GM12878 (cell line): ENCODE results near the gene ANKRD55. TPM values are rescaled to one million over a fixed set of nuclear protein-coding genes. Genes with fewer than 3 reads are reported as not detected.
A peak's percentile ranks its signal among the peaks of the same experiment; 100 is the strongest.

Experiments
- BRCA1 ChIP-seq: IDR thresholded peaks from 2 replicates; pipeline ENCODE4 v1.6.1; 2011; ENCODE audit warnings: low read depth, low read length, improper control_type of control experiment
- EED ChIP-seq: sonication (generic); IDR thresholded peaks from 2 replicates; pipeline ENCODE4 v1.6.1; 2016; ENCODE audit warnings: antibody characterized with exemption, low read depth
- HCFC1 ChIP-seq: fragments of 150-350 bp; IDR thresholded peaks from 2 replicates; pipeline ENCODE4 v1.6.1; 2014; ENCODE audit warnings: low read length
- JUND ChIP-seq: IDR thresholded peaks from 2 replicates; pipeline ENCODE4 v1.6.1; 2012; ENCODE audit warnings: low read depth, mild to moderate bottlenecking, low read length, improper control_type of control experiment, moderate library complexity
- MTA2 ChIP-seq: fragments of 450-650 bp; IDR thresholded peaks from 2 replicates; pipeline ENCODE4 v1.6.1; 2016; ENCODE audit warnings: low read depth, mild to moderate bottlenecking, moderate library complexity
- MYB ChIP-seq: fragments of 150-350 bp; IDR thresholded peaks from 2 replicates; pipeline ENCODE4 v1.6.1; 2014; ENCODE audit warnings: mild to moderate bottlenecking, low read depth, low read length, borderline replicate concordance
- NFXL1 ChIP-seq: fragments of 450-650 bp; IDR thresholded peaks from 2 replicates; pipeline ENCODE4 v1.6.1; 2017; ENCODE audit warnings: antibody characterized with exemption, mild to moderate bottlenecking, borderline replicate concordance
- NR2C1 ChIP-seq: fragments of 450-650 bp; IDR thresholded peaks from 2 replicates; pipeline ENCODE4 v1.6.1; 2017; ENCODE audit warnings: antibody characterized with exemption, mild to moderate bottlenecking, moderate library complexity
- PAX8 ChIP-seq: fragments of 450-650 bp; IDR thresholded peaks from 2 replicates; pipeline ENCODE4 v1.6.1; 2017; ENCODE audit warnings: mild to moderate bottlenecking, moderate library complexity
- RFX5 ChIP-seq: IDR thresholded peaks from 2 replicates; pipeline ENCODE4 v1.6.1; 2011; ENCODE audit warnings: low read depth, low read length, improper control_type of control experiment
- SKIL ChIP-seq: fragments of 450-650 bp; IDR thresholded peaks from 2 replicates; pipeline ENCODE4 v1.6.1; 2017; ENCODE audit warnings: mild to moderate bottlenecking, low read depth, inconsistent platforms; ENCODE audit not compliant: poor library complexity, severe bottlenecking
- TARDBP ChIP-seq: IDR thresholded peaks from 2 replicates; pipeline ENCODE4 v1.6.1; 2016; ENCODE audit warnings: borderline replicate concordance
- TBL1XR1 ChIP-seq: IDR thresholded peaks from 2 replicates; pipeline ENCODE4 v1.6.1; 2012; ENCODE audit warnings: low read depth, low read length, improper control_type of control experiment
- USF2 ChIP-seq: IDR thresholded peaks from 2 replicates; pipeline ENCODE4 v1.6.1; 2011; ENCODE audit warnings: low read depth, low read length, improper control_type of control experiment, borderline replicate concordance
- ZBED1 ChIP-seq: IDR thresholded peaks from 2 replicates; pipeline ENCODE4 v1.6.1; 2016; ENCODE audit warnings: borderline replicate concordance
- polyA plus RNA-seq, 11 experiments: library from polyadenylated mRNA; depleted of rRNA in 4 of 11; unstranded in 6 of 11; stranded (reverse) in 5 of 11; fragments of >200 nt; fragmentation: Nextera tagmentation in 4 of 11; fragmentation: Illumina TruSeq in 1 of 11; extraction: Ambion mirVana in 4 of 11; extraction: Trizol in 1 of 11; gene quantifications; 1 replicate in 1 of 11; 2 replicates in 10 of 11; pipeline versions ENCODE4 v1.2.1 to v1.2.3, GENCODE V29; 2011 to 2016; ENCODE audit warnings: inconsistent platforms in 2 of 11, missing spikeins in 2 of 11, low read depth in 1 of 11
- total RNA-seq, 4 experiments: library from RNA; depleted of rRNA in 3 of 4; stranded (reverse); fragments of >200 nt in 3 of 4; fragmentation: Illumina TruSeq in 1 of 4; extraction: Trizol in 1 of 4; gene quantifications; 2 replicates each; pipeline versions ENCODE4 v1.2.1 to v1.2.3, GENCODE V29; 2013 to 2021
- TF ChIP-seq, protein P1 (sequence below): fragments of 450-650 bp; IDR thresholded peaks from 2 replicates; pipeline ENCODE4 v1.6.1; 2017; ENCODE audit warnings: mild to moderate bottlenecking
- TF ChIP-seq, protein P2 (sequence below): fragments of 450-650 bp; formaldehyde crosslinking; IDR thresholded peaks from 2 replicates; pipeline ENCODE4 v1.4.0; 2020; ENCODE audit warnings: mild to moderate bottlenecking, moderate library complexity

Gene ANKRD55
- total and polyA plus RNA-seq, 10 of the 15 experiments (the other 5 are each of a cell fraction or from before 2014, with no cell fraction given): 0.04 TPM; not detected in 9

DNA sequence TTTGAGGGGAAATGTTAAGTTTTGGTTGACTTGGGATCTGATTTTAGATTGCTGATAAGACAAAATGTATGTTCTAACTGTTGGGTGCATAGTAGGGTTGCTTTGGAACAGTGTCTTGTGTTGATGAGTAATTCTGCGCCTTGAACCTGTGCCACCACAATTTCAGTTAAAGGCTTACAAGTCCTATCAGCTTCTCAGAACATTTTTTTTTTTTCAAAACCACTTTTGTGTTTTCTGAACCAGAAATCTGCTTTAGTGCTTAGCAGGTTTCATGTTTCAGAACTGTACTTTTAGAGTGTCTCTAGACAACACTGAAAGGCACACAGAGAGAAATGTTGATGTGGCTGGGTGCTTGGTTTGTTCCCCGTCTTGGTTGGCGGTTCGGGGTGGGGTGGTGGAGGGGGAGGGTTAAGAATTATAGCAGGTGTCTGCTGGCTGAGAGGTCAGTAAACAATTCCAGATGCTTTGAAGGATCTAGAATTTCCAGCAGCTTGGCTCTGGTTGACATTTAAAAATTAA lies 84.6 kb downstream of the ANKRD55 start (continued):
- TF ChIP-seq NR2C1: peak; percentile 7; the same call in 1 of the 2 replicates
- peak; percentile 83; the same call in 1 of the 2 replicates for TF ChIP-seq TBL1XR1
- peak; percentile 85 for TF ChIP-seq MYB
- TF ChIP-seq JUND: peak; percentile 71; the same call in 1 of the 2 replicates
- no peak for TF ChIP-seq TARDBP
- TF ChIP-seq USF2: no peak
- no peak for TF ChIP-seq PAX8
- TF ChIP-seq ZBED1: no peak
- TF ChIP-seq RFX5: no peak
- no peak for TF ChIP-seq EED
- TF ChIP-seq MTA2: peak; percentile 90
- TF ChIP-seq HCFC1: no peak
- no peak for TF ChIP-seq NFXL1
- TF ChIP-seq, protein P1, sequence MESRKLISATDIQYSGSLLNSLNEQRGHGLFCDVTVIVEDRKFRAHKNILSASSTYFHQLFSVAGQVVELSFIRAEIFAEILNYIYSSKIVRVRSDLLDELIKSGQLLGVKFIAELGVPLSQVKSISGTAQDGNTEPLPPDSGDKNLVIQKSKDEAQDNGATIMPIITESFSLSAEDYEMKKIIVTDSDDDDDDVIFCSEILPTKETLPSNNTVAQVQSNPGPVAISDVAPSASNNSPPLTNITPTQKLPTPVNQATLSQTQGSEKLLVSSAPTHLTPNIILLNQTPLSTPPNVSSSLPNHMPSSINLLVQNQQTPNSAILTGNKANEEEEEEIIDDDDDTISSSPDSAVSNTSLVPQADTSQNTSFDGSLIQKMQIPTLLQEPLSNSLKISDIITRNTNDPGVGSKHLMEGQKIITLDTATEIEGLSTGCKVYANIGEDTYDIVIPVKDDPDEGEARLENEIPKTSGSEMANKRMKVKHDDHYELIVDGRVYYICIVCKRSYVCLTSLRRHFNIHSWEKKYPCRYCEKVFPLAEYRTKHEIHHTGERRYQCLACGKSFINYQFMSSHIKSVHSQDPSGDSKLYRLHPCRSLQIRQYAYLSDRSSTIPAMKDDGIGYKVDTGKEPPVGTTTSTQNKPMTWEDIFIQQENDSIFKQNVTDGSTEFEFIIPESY: no peak
- TF ChIP-seq, protein P2, sequence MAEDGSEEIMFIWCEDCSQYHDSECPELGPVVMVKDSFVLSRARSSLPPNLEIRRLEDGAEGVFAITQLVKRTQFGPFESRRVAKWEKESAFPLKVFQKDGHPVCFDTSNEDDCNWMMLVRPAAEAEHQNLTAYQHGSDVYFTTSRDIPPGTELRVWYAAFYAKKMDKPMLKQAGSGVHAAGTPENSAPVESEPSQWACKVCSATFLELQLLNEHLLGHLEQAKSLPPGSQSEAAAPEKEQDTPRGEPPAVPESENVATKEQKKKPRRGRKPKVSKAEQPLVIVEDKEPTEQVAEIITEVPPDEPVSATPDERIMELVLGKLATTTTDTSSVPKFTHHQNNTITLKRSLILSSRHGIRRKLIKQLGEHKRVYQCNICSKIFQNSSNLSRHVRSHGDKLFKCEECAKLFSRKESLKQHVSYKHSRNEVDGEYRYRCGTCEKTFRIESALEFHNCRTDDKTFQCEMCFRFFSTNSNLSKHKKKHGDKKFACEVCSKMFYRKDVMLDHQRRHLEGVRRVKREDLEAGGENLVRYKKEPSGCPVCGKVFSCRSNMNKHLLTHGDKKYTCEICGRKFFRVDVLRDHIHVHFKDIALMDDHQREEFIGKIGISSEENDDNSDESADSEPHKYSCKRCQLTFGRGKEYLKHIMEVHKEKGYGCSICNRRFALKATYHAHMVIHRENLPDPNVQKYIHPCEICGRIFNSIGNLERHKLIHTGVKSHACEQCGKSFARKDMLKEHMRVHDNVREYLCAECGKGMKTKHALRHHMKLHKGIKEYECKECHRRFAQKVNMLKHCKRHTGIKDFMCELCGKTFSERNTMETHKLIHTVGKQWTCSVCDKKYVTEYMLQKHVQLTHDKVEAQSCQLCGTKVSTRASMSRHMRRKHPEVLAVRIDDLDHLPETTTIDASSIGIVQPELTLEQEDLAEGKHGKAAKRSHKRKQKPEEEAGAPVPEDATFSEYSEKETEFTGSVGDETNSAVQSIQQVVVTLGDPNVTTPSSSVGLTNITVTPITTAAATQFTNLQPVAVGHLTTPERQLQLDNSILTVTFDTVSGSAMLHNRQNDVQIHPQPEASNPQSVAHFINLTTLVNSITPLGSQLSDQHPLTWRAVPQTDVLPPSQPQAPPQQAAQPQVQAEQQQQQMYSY: no peak
- TF ChIP-seq SKIL: peak; percentile 97
- no peak for TF ChIP-seq BRCA1
